Lower leg skin (tissue), 3 donors: Measurements from ENCODE around the gene CEP131.

ENCODE experiments used
- CTCF ChIP-seq, 3 donors: fragments of 450-650 bp; IDR thresholded peaks; one replicate each; pipeline ENCODE4 v1.5.1; 2016; ENCODE audit warnings: antibody characterized with exemption in 3 of 3, mild to moderate bottlenecking in 3 of 3, moderate library complexity in 2 of 3
- POLR2A ChIP-seq, 2 donors: fragments of 450-650 bp; IDR thresholded peaks; one replicate each; pipeline ENCODE4 v1.6.1; 2016 to 2017; ENCODE audit warnings: antibody characterized with exemption in 2 of 2, mild to moderate bottlenecking in 1 of 2, moderate library complexity in 1 of 2

- no peak for TF ChIP-seq POLR2A (IDR thresholded peaks at IDR 0.05)
- TF ChIP-seq CTCF (IDR thresholded peaks at IDR 0.05): no peak
Measured at GRCh38 chr17:81243333-81243664, 20.5 kb upstream of the CEP131 start.
